GM12873 (cell line): ENCODE data around the gene ESYT1.

Source experiments
- CTCF ChIP-seq: IDR thresholded peaks from 2 replicates; pipeline ENCODE4 v1.5.1; 2012; ENCODE audit warnings: low read depth, mild to moderate bottlenecking, moderate library complexity, low read length, control low read depth; ENCODE audit not compliant: insufficient read depth; ENCODE audit errors: missing control alignments

Gene ESYT1

DNA sequence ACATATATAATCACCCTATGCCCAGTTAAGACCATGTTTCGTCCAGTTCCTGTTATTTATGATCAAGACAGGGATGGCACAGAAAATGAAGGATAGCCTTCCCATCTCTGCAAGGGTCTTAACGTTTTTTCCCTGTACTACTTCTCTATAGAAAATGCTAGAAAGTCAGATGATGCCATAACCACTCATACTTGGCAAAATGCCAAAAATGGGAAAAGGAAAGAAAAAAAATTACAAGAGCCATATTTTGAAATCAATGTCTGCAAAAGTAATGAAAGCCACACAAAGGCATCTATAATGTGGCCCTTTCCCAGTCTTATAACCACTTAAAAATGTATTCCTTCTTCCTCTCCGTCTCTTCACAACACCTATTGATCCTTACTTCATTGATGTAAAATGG is 22.5 kb downstream of the ESYT1 start:
- TF ChIP-seq CTCF, result no peak

- peak; percentile 65 for TF ChIP-seq CTCF
Observed at GRCh38 chr12:56151672-56152131, 23.6 kb downstream of the ESYT1 start.

- TF ChIP-seq CTCF, result no peak
Observed at GRCh38 chr12:56152132-56152755, 24.2 kb downstream of the ESYT1 start, which contains the start of gene MYL6B. Gene MYL6B (plus strand): TSS chr12:56152587. CDS start chr12:56153919, 1,332 bp downstream.

DNA sequence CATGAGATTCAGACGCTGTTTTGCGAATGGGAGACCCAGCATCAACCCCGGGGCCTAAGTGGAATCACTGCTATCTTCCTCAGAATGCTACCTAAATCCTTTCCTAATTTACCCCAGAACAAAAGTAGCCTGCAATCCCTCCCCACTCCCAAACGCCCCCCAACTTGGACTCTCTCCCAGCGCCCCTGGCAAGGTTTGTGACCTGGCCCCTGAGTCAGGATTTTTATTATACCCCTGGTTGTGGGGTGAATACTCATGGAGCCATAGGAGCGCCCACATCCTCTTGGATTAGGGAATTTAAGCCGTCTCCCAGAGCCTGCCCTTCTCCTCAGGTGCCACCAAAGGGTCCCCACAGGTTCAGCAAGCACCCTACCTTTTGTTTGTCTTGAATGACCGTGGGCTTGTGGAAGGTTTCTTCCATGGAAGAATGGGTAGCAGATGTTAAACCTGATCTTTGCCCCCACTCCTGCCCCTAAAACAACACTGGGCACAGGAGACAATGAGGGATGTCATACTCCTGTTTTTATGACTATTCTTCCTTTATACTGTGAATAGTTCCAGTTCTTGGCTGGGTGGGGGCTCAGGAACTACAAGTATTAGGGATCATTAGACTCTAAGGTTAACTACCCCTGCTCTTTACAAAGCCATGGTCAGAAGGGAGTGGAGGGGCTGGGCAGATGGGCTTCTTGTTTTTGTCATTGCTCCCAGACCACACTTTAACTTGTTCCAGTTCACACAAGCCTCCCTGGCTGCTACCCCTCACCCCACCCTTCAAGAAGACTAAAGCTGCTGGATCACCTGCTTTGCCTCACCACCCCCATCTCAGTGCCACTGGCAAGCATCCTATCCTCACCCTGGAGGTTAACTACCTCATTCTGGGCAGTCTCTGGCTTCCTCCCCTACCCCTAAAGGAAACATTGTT is 24.9 kb downstream of the ESYT1 start:
- no peak for TF ChIP-seq CTCF

- TF ChIP-seq CTCF, result no peak
Observed at GRCh38 chr12:56153678-56154065, 25.6 kb downstream of the ESYT1 start.

GRCh38 chr12:56154246-56154771 is 26.2 kb downstream of the ESYT1 start:
- TF ChIP-seq CTCF, result no peak

GRCh38 chr12:56154818-56155217 is 26.8 kb downstream of the ESYT1 start:
- TF ChIP-seq CTCF, result no peak
